ENCODE measurements around the gene IL12RB1. TPM values are rescaled to one million over a fixed set of nuclear protein-coding genes. Genes with fewer than 3 reads are reported as not detected.
A peak's percentile ranks its signal among the peaks of the same experiment; 100 is the strongest.
"Not testable (repeated sequence)": the region's sequence is repeated elsewhere in the genome, so short reads cannot be mapped to it uniquely, and the experiment has no call there.

Gene IL12RB1
- polyA plus RNA-seq, 2 of the 4 experiments (the other 2 are of a cell fraction), result not detected

DNA sequence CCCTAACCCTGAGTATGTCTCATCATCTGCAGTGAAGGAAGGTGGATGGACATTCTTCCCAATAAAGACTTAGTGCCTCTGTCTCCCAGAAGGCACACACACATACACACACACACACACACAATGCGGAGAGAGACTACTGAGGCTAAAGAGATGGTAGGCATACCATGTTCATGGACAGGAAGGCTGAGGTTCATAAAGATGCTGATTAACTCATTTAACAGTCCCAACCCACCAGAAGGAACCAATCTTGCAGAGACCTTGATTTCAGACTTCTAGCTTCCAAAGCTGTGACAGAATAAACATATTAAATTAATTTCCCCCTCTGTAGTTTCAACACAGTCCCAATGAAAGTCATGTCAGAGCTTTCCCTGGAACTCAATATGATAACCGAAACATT is 45.7 kb downstream of the IL12RB1 start:
- POLR2A ChIA-PET, result no interaction called here
- no peak for FAIRE-seq

GRCh38 chr19:18032102-18032501 is 54.6 kb downstream of the IL12RB1 start:
- DNase-seq (ENCODE audit: low read depth in 1 of 2, low spot score in 1 of 2); H3K9me3 ChIP-seq; H3K4me3 ChIP-seq; H3K27ac ChIP-seq; ATAC-seq; FAIRE-seq; POLR2A ChIA-PET; H3K4me2 ChIP-seq: not testable (repeated sequence)
- peaks cover 12% of the 10 kb centered on the region for H3K4me1 ChIP-seq
- 61% methylated on average over 2 of the region's 2 CpGs for WGBS (ENCODE audit: missing lambda C conversion rate)
- CTCF ChIA-PET, result interaction anchor here (1.8 kb wide), 1 partner anchor 25 kb away, joined by 5 read pairs; the partner anchor contains the start of gene ARRDC2

More for the DNA sequence above, 45.7 kb downstream of the IL12RB1 start:
- Histone ChIP-seq H3K4me2 (no peak overlapping the region), H3K9me3 (no peaks in the 10 kb centered on the region), H3K4me3 (no peak overlapping the region), H3K27ac (no peak overlapping the region), H3K4me1 (peaks cover 13% of the 10 kb centered on the region)
- 84% methylated on average over 2 of the region's 2 CpGs for WGBS (ENCODE audit: missing lambda C conversion rate)
- CTCF ChIA-PET, result interaction anchor here (1.5 kb wide), 1 partner anchor 12 kb away, joined by 4 read pairs; no protein-coding TSS in a partner anchor
- DNase-seq (ENCODE audit: low read depth in 1 of 2, low spot score in 1 of 2) (no peak), ATAC-seq (no peak)
- TF ChIP-seq ZC3H11A (IDR thresholded peaks at IDR 0.05), result no peak
- TF ChIP-seq NR3C1 (IDR thresholded peaks at IDR 0.05), result no peak
- no peak for TF ChIP-seq HOXA7 (CRISPR knock-in tag; IDR thresholded peaks at IDR 0.05)
- TF ChIP-seq MYC (IDR thresholded peaks at IDR 0.05; ENCODE audit: borderline replicate concordance, low read length), result no peak
- TF ChIP-seq CBX8 (IDR thresholded peaks at IDR 0.05), result no peak
- TF ChIP-seq ZFP36 (IDR thresholded peaks at IDR 0.05; ENCODE audit: borderline replicate concordance, partially characterized antibody), result no peak
- no peak for TF ChIP-seq CBX2 (IDR thresholded peaks at IDR 0.05; ENCODE audit: borderline replicate concordance, low read depth)
- no peak for TF ChIP-seq ELK1 (IDR thresholded peaks at IDR 0.05; ENCODE audit: low read depth, low read length)
- TF ChIP-seq EHF (CRISPR knock-in tag; IDR thresholded peaks at IDR 0.05), result no peak
- TF ChIP-seq MAX (IDR thresholded peaks at IDR 0.05), result no peak
- TF ChIP-seq CEBPB (IDR thresholded peaks at IDR 0.05), result no peak
- TF ChIP-seq HES2 (IDR thresholded peaks at IDR 0.05), result no peak
- no peak for TF ChIP-seq NFE2L2 (conservative IDR thresholded peaks at IDR 0.05; ENCODE audit: low read length)
- no peak for TF ChIP-seq RAD21 (conservative IDR thresholded peaks at IDR 0.05 in 1 of 2, IDR thresholded peaks at IDR 0.05 in 1 of 2)
- TF ChIP-seq ATOH8 (CRISPR knock-in tag; IDR thresholded peaks at IDR 0.05; ENCODE audit: low read depth), result no peak

DNA sequence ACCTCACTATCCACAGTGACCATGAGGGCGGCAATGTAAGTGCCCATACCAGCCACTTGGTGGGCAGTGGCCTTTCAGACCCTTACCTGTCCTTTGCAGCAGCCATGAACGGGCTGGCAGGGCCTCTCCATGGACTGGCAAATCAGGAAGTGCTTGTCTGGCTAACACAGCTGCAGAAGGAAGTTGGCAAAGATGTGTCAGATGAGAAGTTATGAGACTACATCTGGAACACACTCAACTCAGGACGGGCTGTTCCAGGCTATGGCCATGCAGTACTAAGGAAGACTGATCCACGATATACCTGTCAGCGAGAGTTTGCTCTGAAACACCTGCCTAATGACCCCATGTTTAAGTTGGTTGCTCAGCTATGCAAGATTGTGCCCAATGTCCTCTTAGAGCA is 55.3 kb downstream of the IL12RB1 start:
- CTCF ChIA-PET, result interaction anchor here (0.8 to 1.8 kb wide), 2 partner anchors 11 to 24 kb away, joined by 4 to 5 read pairs; partner anchors contain the start of gene ARRDC2
- 88% methylated on average over 4 of the region's 5 CpGs for WGBS (ENCODE audit: missing lambda C conversion rate)
- H3K4me3 ChIP-seq; H3K4me2 ChIP-seq; FAIRE-seq; H3K9me3 ChIP-seq; POLR2A ChIA-PET; H3K27ac ChIP-seq; DNase-seq (ENCODE audit: low read depth in 1 of 2, low spot score in 1 of 2); ATAC-seq: not testable (repeated sequence)
- peaks cover 12% of the 10 kb centered on the region for H3K4me1 ChIP-seq

- Histone ChIP-seq H3K9me3 (no peaks in the 10 kb centered on the region), H3K4me1 (peaks cover 12% of the 10 kb centered on the region), H3K4me3 (no peak overlapping the region), H3K4me2 (peak overlapping the region; percentile 66), H3K27ac (no peak overlapping the region; a peak in 1 of 6 replicates)
- ATAC-seq (peak; percentile 26 to 30; a peak in 2 of 6 replicates), DNase-seq (ENCODE audit: low read depth in 1 of 2, low spot score in 1 of 2) (no peak), FAIRE-seq (no peak)
- ChIA-PET CTCF (interaction anchor here (0.6 to 1.3 kb wide), 5 partner anchors 22 to 1568 kb away, joined by 3 to 5 read pairs (median 3); partner anchors contain the start of gene ARRDC2), POLR2A (no interaction called here)
- WGBS (ENCODE audit: missing lambda C conversion rate), result 6% methylated on average over 7 of the region's 8 CpGs
- TF ChIP-seq FOSL2 (IDR thresholded peaks at IDR 0.05) (no peak), FOSL2 (CRISPR knock-in tag; IDR thresholded peaks at IDR 0.05) (peak; percentile 37; the same call in 1 of the 2 replicates), CBX8 (IDR thresholded peaks at IDR 0.05) (no peak), RAD21 (conservative IDR thresholded peaks at IDR 0.05 in 1 of 2, IDR thresholded peaks at IDR 0.05 in 1 of 2) (no peak), CHD4 (IDR thresholded peaks at IDR 0.05; ENCODE audit: borderline replicate concordance) (0 out of 2 replicates have a peak, but pooled peaks have one; percentile 55), EHF (CRISPR knock-in tag; IDR thresholded peaks at IDR 0.05) (no peak)
Measured at GRCh38 chr19:18029617-18030338, 57.0 kb downstream of the IL12RB1 start.

All from A549 (cell line).